KG1 (cell line): ENCODE data around the gene CIB4.

Experiments used
- DNase-seq: peaks from one replicate; lab custom pipeline; 2025; lab: John Stamatoyannopoulos, UW

The CIB4 gene

GRCh38 chr2:26640781-26641564 is at the start of gene CIB4:
Gene CIB4, minus strand, starts transcription at chr2:26641366. Its CDS starts 52 bp downstream, at chr2:26641314.
- no peak for DNase-seq

- DNase-seq = no peak
Measured at GRCh38 chr2:26687801-26688200, 46.6 kb upstream of the CIB4 start.

GRCh38 chr2:26687328-26687727 is 46.2 kb upstream of the CIB4 start:
- no peak for DNase-seq

GRCh38 chr2:26685989-26686839 is 45.0 kb upstream of the CIB4 start:
- no peak for DNase-seq

- DNase-seq = no peak
Measured at GRCh38 chr2:26685341-26685740, 44.2 kb upstream of the CIB4 start.

GRCh38 chr2:26683583-26683982 is 42.4 kb upstream of the CIB4 start:
- DNase-seq = no peak

GRCh38 chr2:26682155-26682554 is 41.0 kb upstream of the CIB4 start:
- DNase-seq = no peak

- DNase-seq = no peak
Measured at GRCh38 chr2:26681656-26682055, 40.5 kb upstream of the CIB4 start.

GRCh38 chr2:26679867-26680266 is 38.7 kb upstream of the CIB4 start:
- DNase-seq = no peak

- DNase-seq = no peak
Measured at GRCh38 chr2:26678035-26678434, 36.9 kb upstream of the CIB4 start.

GRCh38 chr2:26675651-26676255 is 34.6 kb upstream of the CIB4 start:
- DNase-seq = no peak

- DNase-seq = no peak
Measured at GRCh38 chr2:26674771-26675170, 33.6 kb upstream of the CIB4 start.

GRCh38 chr2:26674002-26674751 is 33.0 kb upstream of the CIB4 start:
- no peak for DNase-seq

GRCh38 chr2:26672818-26673393 is 31.7 kb upstream of the CIB4 start:
- no peak for DNase-seq

GRCh38 chr2:26672112-26672817 is 31.1 kb upstream of the CIB4 start:
- DNase-seq = no peak

- DNase-seq = no peak
Measured at GRCh38 chr2:26671691-26672090, 30.5 kb upstream of the CIB4 start.

- DNase-seq = no peak
Measured at GRCh38 chr2:26670931-26671460, 29.8 kb upstream of the CIB4 start.

GRCh38 chr2:26670171-26670570 is 29.0 kb upstream of the CIB4 start:
- no peak for DNase-seq

- no peak for DNase-seq
Measured at GRCh38 chr2:26668856-26669750, 27.9 kb upstream of the CIB4 start.

- no peak for DNase-seq
Measured at GRCh38 chr2:26668041-26668440, 26.9 kb upstream of the CIB4 start.
